Stimulated activated CD8-positive, alpha-beta memory T cell treated with anti-CD3 and anti-CD28 coated beads, Interleukin-12 subunit alpha, Interleukin-12 subunit beta, amount 100 ng/mL, for 4 hours (primary cell): Measurements from ENCODE around the gene LCE3C.
"Not testable (repeated sequence)": the region's sequence is repeated elsewhere in the genome, so short reads cannot be mapped to it uniquely, and the experiment has no call there.

Source experiments
- DNase-seq: peaks from one replicate; pipeline ENCODE4 v3.0.0-alpha.2; 2020; ENCODE audit warnings: low read depth

LCE3C gene, protein sequence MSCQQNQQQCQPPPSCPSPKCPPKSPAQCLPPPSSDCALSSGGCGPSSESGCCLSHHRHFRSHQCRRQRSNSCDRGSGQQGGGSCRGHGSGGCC

DNA sequence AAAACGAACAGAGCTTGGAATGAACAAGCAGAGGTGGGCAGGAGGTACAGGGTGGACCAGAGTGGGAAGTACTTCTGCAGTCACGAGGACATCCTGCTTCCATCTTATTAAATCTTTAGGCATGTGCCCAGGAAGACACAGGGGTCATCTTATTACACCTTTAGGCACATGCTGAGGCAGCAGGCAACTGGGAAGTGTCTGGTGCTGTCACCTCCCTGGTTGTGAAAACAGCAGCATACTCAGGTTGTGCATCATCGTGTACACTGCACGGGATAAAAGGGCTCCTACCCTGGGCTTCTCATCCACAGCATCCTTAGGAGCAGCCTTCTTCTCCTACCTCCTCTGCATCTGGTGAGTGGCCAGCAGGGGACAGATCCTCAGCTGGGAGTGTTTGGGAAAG, at the start of gene LCE3C:
LCE3C (plus strand) TSS at position 301 of the 400 bp plus-strand sequence. CDS start 498 bp downstream, outside the sequence.
- DNase-seq, result no peak

DNA sequence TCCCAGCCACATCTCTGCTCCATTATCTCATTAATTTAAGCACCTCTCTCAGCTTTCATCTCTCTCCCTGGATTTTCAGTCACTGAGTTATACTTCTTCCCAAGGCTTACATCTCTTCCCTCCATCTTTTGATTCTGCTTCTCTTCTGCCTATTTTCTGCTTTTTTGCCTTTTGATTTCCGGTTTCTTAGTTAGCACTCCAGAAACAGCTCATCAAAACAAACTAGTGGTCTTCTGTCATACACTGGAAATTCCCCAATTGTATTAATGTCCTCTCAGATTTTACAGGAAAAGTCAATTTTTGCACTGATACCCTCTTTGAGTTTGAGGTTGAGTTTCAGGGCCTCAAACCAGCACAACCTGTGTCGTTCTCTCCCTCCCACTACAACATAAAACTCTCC, 34.9 kb upstream of the LCE3C start:
- DNase-seq, result no peak

DNA sequence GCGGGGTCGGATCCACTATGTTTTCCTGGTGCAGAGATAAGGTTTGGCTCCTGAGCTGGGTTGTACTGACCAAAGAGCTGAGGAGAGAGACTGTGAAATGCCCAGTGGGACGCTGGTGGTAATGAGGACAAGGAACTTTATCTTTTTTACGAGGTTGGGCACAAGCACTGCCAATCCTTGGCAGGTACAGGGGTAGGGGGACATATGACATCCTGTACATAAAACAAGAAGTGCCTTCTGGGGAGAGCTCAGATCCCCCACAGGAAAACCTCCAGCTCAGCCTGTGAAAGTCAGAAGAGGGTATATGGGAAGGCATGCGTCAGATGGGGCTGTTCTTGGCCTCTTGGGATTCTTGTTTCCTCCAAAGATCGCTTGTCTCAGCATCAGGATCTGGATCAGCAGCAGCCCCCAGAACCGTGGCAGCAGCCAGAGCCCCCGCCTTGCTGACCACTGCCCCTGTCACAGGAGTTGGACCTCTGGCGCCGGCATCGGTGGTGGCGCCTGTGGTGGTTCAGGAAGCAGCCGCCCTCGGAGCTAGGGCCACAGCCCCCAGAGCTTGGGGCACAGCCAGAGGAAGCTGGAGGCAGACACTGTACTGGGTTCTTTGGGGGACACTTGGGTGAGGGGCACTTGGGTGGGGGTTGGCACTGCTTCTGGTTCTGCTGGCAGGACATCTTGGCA, 34.4 kb upstream of the LCE3C start:
- no peak for DNase-seq

DNA sequence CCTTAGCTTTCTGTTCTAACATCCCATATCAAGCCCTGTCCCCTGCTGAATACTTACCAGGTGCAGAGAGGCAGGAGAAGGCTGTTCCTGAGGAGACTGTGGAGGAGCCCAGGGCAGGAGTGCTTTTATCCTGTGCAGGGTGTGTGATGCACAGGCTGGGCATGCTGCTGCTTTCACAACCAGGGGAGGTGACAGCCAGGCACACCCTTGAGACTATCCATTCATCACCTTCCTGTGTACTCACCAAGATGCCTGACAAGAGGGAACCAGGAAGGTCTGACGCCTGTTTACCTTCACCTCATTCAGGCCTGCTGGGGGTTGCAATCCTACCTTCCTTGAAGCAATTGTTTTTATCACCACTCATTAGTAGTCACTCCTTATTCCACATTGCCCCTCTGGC, 33.4 kb upstream of the LCE3C start, which contains the start of gene LCE3E:
LCE3E (minus strand) TSS at position 100 of the 400 bp plus-strand sequence. CDS start 572 bp downstream, outside the sequence.
- no peak for DNase-seq

DNA sequence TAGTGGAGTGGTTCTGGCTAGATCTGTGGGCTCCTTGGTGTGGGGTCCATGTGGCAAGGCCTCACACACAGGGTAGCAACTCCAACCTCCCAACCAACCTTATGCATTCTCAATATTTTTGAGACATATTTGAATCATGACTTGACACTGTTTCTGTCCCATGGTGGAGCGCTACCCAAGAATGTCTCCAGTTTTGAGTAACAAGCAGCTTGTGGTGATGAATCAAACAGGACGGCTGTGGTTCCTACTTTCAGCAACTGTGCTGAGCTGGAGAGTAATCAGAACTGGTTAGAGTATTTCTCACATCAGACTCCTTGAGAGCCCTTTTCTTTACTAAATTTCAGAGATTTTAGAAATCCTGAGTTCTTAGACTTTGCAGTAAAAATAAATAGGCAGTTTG, 22.9 kb upstream of the LCE3C start:
- DNase-seq, result no peak

DNA sequence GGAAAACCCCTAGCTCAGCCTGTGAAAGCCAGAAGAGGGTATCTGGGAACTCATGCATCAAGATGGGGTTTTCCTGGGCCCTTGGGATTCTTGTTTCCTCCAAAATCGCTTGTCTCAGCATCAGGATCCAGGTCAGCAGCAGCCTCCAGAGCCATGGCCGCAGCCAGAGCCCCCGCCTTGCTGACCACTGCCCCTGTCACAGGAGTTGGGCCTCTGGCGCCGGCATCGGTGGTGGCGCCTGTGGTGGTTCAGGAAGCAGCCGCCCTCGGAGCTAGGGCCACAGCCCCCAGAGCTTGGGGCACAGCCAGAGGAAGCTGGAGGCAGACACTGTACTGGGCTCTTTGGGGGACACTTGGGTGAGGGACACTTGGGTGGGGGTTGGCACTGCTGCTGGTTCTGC, 20.5 kb upstream of the LCE3C start:
- not testable (repeated sequence) for DNase-seq

DNA sequence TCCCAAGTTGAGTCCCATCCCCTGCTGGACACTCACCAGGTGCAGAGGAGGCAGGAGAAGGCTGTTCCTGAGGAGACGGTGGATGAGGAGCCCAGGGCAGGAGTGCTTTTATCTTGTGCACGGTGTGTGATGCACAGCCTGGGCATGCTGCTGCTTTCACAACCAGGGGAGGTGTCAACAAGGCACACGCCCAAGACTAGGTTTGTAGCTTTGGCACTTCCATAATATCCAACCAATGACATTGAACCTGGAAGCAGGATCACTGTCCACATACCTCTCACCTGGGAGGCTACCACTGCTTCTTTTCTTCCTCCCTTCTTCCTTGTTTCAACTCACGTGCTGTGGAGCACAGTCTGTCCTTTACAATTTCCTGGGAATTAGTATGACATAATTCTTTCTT, 19.6 kb upstream of the LCE3C start, which contains the start of gene LCE3D:
LCE3D (minus strand) TSS at position 84 of the 400 bp plus-strand sequence. CDS start 580 bp downstream, outside the sequence.
- no peak for DNase-seq

DNA sequence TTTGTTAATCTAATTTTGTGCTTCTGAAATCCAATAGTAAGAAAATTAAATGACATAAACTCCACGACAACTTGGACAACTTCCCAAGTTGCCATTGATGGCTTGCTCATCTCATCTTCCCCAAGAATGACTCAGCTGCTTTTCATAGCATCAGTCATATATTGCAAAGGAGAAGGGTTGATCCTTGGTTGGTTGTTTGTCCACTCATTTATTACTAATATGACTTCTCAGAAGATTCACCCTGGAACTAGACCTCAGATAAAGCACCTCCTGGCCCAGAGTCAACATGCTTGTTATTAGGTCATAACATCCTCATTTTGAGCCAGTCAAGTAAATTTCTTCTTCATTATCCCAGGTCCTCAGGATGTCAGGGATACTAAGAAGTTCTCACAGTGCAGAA, 17.4 kb upstream of the LCE3C start:
- no peak for DNase-seq

DNA sequence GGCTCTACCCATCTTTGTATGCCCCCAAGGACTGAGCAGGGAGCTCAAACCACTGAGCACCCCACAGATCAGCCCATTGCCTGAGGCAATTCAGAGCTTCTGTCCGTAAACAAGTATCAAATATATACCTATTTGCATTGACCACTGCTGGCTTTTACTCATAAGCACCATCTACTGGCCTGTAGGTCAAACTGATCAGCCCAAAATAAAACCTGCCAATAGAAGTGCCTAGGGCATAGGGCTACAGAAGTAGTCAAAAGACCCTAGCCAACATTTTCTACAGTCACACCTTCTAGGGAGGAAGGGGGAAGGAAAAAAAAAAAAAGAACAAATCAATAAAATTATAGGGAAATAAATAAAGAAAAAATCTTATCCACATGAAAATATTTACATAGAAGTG, 14.4 kb upstream of the LCE3C start:
- no peak for DNase-seq

DNA sequence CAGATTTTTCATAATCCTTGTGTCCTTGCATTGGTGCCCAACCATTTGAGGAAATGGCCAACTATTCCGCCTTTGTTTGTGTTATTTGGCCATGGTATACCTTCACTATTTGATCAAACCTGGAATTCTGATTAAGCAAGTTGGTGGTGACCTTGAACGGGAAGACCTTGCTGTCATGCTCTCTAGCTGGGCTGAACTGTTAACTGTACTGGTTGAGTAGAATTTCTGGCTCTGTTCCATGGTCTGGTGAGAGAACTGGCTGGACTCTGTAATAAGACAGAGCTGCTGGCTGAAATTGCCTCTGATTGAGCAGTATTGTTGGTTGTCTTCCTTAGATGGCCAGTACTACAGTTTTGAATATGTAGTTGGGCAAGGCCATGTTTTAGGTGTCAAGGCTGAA, 3.0 kb upstream of the LCE3C start:
- DNase-seq, result no peak

DNA sequence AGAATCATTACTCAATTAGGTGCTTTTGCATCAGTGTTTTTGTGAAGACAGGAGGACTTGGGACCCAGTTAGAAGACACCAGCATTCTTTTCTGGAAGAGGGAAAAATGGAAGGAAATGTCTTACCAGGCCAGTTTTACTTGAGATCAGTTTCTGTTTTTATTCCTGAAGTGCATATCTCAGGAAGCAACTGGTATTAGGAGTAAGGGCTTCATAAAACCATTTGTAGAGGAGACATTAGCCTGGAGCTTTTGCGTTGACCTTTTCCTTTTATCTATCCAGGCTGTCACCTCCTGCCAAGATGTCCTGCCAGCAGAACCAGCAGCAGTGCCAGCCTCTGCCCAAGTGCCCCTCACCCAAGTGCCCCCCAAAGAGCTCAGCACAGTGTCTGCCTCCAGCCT, 13.5 kb downstream of the LCE3C start, which contains the start of gene LCE3B:
LCE3B (plus strand) TSS at position 301 of the 400 bp plus-strand sequence; CDS start at position 301, 0 bp downstream.
- no peak for DNase-seq

DNA sequence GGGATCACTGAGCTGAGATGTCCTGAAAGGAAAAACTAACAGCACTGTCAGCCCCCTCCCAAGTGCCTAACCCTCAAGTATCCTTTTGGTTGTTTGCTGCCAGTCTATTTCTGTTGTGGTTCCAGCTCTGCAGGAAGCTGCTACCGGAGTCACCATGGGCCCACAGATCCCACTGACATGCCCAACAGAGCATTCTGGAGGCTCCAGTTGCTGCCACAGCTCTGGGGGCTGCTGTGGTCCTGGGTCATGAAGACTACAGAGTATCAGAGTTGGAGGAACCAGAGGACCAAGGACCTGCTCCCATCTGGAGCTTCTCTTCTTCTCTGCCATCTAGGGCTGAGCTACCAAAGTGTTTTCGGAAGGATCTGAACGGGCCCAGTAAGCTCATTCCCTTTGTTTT, 22.0 kb downstream of the LCE3C start:
- DNase-seq, result no peak

DNA sequence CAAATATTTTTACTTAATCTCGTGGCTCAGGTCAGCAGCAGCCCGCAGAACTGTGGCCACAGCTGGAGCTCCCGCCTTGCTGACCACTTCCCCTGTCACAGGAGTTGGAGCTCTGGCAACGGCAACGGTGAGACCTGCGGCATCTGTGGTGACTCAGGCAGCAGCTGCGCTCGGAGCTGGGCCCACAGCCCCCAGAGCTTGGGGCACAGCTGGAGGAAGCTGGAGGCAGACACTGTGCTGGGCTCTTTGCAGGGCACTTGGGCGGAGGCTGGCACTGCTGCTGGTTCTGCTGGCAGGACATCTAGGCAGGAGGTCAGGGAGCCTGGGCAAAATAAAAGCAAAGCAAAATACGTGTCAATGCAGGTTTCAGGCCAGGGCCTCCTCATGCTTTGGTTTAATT, 22.8 kb downstream of the LCE3C start, which contains the start of gene LCE3A:
LCE3A (minus strand) TSS at position 301 of the 400 bp plus-strand sequence; CDS start at position 301, 0 bp downstream.
- DNase-seq, result no peak

DNA sequence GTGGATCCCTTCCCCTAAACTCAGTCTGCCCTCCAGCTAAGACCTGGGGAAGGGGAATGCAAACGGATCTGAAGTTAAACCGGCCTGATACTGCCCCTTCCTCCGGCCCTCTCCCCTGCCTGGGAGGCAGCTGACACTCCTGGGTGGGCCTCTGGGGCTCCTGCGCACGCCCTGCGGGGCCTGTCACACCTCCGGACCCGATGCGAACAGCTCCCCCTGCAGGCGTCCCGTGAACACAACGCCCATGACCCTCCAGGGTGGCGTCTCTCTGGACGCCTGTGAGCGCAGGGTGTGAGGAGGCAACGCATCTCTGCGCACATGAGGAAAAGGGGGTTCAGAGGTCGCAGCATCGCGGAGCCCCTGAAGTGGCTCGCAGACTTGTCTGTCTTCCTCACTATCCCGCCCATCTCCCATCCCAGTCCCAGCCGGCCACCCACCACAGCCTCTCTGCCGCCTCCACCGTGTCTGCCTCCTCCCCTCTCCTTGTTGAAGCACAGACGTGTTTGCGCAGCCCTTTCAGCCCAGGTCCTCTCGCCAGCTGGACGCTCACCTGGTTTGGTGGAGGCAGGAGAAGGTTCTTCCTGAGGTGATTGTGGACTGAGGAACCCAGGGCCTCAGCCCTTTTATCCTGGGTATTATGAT, 23.3 kb downstream of the LCE3C start:
- DNase-seq, result no peak

DNA sequence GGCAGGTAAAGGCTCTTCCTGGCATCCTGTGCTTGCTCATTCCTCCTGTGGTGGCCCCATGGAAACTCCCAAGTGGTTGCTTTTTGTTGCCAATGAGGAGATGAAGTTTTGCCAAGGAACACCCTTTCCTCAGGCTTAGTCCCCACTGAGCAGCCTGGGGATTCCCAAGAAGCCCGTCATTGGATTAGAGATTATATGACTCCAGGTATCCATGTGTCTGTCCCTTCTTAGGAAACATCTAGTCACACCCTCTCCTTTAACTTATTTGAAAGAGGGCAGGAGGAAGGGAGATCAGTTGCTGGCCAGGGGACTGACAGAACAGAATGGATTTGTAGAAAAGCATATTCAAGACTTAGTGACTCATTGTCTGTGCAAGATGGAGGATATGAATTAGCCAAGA, 26.7 kb downstream of the LCE3C start:
- no peak for DNase-seq

DNA sequence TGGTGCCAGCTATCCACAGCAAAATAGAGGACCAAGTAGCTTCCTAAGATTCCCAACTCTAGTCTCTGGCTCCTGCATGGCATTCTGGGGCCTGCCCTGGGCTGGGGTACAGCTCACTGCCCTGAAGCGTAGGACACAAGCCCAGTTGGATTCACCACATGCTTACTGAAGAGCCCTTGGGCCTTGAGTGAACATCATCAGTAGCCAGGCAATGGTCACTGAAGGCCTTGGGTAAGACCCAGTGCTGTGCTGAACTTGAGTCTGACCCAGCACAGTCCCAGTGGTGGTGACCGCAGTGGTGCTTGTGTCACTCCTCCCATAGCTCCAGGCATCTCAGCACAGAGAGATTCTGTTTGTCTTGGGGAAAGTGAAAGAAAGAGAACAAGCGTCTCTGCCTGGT, 30.6 kb downstream of the LCE3C start:
- DNase-seq, result no peak

DNA sequence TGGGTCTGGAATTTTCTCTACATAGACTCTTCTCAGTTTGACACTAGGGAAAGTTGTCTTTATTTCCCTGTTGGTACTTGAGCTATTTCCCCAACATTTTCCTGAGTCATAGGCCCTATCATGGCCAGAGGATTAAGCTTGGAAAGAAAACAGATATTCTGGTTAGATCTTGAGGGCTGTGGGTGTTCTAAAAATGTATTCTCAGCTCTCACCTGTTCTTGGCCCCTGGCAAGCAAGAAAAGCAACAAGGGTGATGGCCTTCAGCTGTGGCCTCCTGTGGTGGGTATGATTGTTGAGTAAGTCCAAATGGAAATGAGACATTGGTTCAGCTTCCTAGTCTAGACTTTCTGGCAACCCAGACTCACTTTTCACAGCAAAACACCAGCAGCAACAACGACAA, 40.3 kb downstream of the LCE3C start:
- DNase-seq, result no peak

DNA sequence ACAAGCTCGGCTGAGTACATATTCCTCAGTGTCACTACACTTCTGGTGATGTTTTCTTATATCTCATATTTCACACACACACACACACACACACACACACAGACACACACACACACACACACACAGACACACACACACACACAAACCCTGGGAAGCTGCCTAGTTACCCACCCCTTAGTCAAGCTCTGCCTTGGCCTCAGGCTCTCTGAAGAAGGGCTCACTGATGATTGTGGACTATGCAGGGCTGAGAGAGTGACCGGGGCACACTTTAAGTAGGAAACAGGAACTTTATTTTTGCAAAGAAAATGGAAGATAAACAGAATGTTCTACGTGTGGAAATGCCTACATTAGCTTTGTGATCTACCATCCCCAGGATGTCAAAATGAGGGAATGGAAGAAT, 43.9 kb downstream of the LCE3C start:
- DNase-seq, result no peak

DNA sequence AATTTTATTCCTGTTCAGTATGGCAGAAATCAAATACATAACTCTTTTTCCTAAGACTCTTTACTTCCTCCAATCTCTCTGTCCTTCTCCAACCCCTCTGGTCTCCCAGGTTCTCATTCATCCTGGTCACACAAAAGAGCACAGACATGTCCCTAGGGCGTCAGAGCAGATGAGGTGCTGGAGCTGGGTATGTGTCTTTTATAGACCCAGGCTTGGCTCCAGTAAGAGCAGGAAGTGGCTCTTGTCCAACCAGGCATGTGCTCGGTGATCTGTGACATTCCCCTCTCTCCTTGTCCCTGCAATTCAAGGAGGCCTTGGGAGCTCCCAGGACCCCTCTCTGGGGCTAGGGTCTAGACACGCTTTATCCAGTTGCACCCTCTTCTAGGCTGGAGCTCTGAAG, 45.1 kb downstream of the LCE3C start:
- DNase-seq, result no peak

DNA sequence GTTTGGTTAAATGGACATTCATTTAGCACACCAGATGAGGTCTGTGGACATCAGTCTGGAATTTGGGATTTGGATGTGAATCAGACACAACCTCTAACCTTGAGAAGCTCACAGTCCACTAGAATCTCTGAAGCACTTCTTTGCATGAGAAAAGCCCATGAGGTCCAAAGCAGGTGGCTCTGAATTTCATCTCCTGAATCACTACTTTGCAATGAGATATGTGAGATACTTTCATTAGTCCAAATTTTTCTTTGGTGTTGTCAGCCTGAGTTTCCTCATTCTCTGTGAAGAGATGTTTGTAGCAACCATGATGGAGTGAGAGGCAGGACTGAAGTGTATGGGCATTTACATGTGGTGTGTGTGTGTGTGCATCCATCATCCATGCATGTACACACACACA, 46.6 kb downstream of the LCE3C start:
- no peak for DNase-seq
